Calu3 (cell line): ENCODE measurements around the gene SCRN2. TPM values are rescaled to one million over a fixed set of nuclear protein-coding genes. Genes with fewer than 3 reads are reported as not detected.

Experiments used
- BruUV-seq: library from RNA; stranded (reverse); fragments of 400-500 nt; replicated peaks from 2 replicates; lab custom pipeline; 2021; lab: Mats Ljungman, UMichigan
- CTCF ChIA-PET: fragments of 300-600 bp; sonication (Branson Sonifier 250); formaldehyde crosslinking; loops from one replicate; lab custom pipeline; 2022; ENCODE audit warnings: antibody characterized with exemption; lab: Charles Lee
- DNase-seq: peaks from one replicate; pipeline ENCODE4 v3.0.0; 2022
- H3K27ac Mint-ChIP-seq: one replicate; pipeline ENCODE4 v1.8.0; 2022; ENCODE audit warnings: mixed read lengths; ENCODE audit not compliant: unreplicated experiment
- H3K27me3 Mint-ChIP-seq: one replicate; pipeline ENCODE4 v1.8.0; 2022; ENCODE audit warnings: mixed read lengths; ENCODE audit not compliant: unreplicated experiment
- H3K36me3 Mint-ChIP-seq: one replicate; pipeline ENCODE4 v1.8.0; 2022; ENCODE audit warnings: mild to moderate bottlenecking, moderate library complexity, mixed read lengths; ENCODE audit not compliant: insufficient read depth, unreplicated experiment
- H3K4me1 Mint-ChIP-seq: one replicate; pipeline ENCODE4 v1.8.0; 2022; ENCODE audit warnings: mild to moderate bottlenecking, low read depth, mixed read lengths; ENCODE audit not compliant: unreplicated experiment
- H3K4me3 Mint-ChIP-seq: one replicate; pipeline ENCODE4 v1.8.0; 2022; ENCODE audit warnings: mild to moderate bottlenecking, low read depth, moderate library complexity, mixed read lengths; ENCODE audit not compliant: unreplicated experiment
- H3K9me3 Mint-ChIP-seq: one replicate; pipeline ENCODE4 v1.8.0; 2022; ENCODE audit warnings: low read depth, mixed read lengths; ENCODE audit not compliant: unreplicated experiment
- CTCF ChIP-seq: fragments of 200-600 bp; IDR thresholded peaks from one replicate; pipeline ENCODE4 v1.8.0; 2022; ENCODE audit warnings: antibody characterized with exemption; ENCODE audit not compliant: unreplicated experiment
- intact Hi-C: fragments of 100-400 bp; cut with micrococcal nuclease; formaldehyde crosslinking; loops from one replicate; pipeline ENCODE4 v1.10.0; 2022; ENCODE audit not compliant: unreplicated experiment
- total RNA-seq: library from RNA; stranded (reverse); gene quantifications from 2 replicates; pipeline ENCODE4 v1.2.3, GENCODE V29; 2022

Gene SCRN2
- total RNA-seq, 1 experiment from 2014 or later, result 37.0 TPM

GRCh38 chr17:47847341-47848197 lies 6.5 kb upstream of the SCRN2 start:
- Mint-ChIP-seq H3K36me3 (peaks cover 8% of the 10 kb centered on the region), H3K4me3 (no peak overlapping the region), H3K9me3 (no peaks in the 10 kb centered on the region), H3K4me1 (peaks cover 29% of the 10 kb centered on the region), H3K27ac (no peak overlapping the region), H3K27me3 (peaks cover 29% of the 10 kb centered on the region)
- no TSS peak for BruUV-seq
- no peak for DNase-seq
- CTCF ChIA-PET, result interaction anchor here (0.6 to 2.0 kb wide), 4 partner anchors 10 to 42 kb away, joined by 3 to 8 read pairs (median 6); no protein-coding TSS in a partner anchor
- TF ChIP-seq CTCF, result no peak
- intact Hi-C loops, result loop anchor here (10.0 kb wide), 1 partner anchor 97 kb away; the partner anchor contains the start of gene PNPO

GRCh38 chr17:47846716-47847340 lies 5.8 kb upstream of the SCRN2 start:
- peaks cover 8% of the 10 kb centered on the region for H3K36me3 Mint-ChIP-seq
- H3K27me3 Mint-ChIP-seq, result peaks cover 22% of the 10 kb centered on the region
- no TSS peak for BruUV-seq
- peaks cover 29% of the 10 kb centered on the region for H3K4me1 Mint-ChIP-seq
- CTCF ChIA-PET, result interaction anchor here (0.6 to 7.5 kb wide), 5 partner anchors 9 to 688 kb away, joined by 3 to 137 read pairs (median 4); no protein-coding TSS in a partner anchor
- DNase-seq, result no peak
- intact Hi-C loops, result loop anchor here (10.0 kb wide), 1 partner anchor 98 kb away; the partner anchor contains the start of gene PNPO
- H3K9me3 Mint-ChIP-seq, result no peaks in the 10 kb centered on the region
- no peak for TF ChIP-seq CTCF
- no peak overlapping the region for H3K4me3 Mint-ChIP-seq
- no peak overlapping the region for H3K27ac Mint-ChIP-seq

GRCh38 chr17:47845716-47846075 lies 4.6 kb upstream of the SCRN2 start:
- Mint-ChIP-seq H3K36me3 (peaks cover 11% of the 10 kb centered on the region), H3K27ac (no peak overlapping the region), H3K4me3 (no peak overlapping the region), H3K4me1 (peaks cover 31% of the 10 kb centered on the region), H3K27me3 (peaks cover 17% of the 10 kb centered on the region), H3K9me3 (no peaks in the 10 kb centered on the region)
- no peak for DNase-seq
- BruUV-seq, result no TSS peak
- intact Hi-C loops, result loop anchor here (10.0 kb wide), 1 partner anchor 99 kb away; the partner anchor contains the start of gene PNPO
- no peak for TF ChIP-seq CTCF
- CTCF ChIA-PET, result interaction anchor here (0.7 to 7.5 kb wide), 3 partner anchors 25 to 45 kb away, joined by 3 to 137 read pairs (median 3); no protein-coding TSS in a partner anchor
